ENCODE results near the gene ACSS1. TPM values are rescaled to one million over a fixed set of nuclear protein-coding genes. Genes with fewer than 3 reads are reported as not detected.

ACSS1 gene
- total RNA-seq, 2 experiments from 2014 or later = 8.5 to 10.7 TPM

- Mint-ChIP-seq H3K4me3 (no peak overlapping the region), H3K9me3 (ENCODE audit: low read depth) (no peaks in the 10 kb centered on the region), H3K4me1 (no peaks in the 10 kb centered on the region), H3K27me3 (peaks cover 19% of the 10 kb centered on the region), H3K36me3 (ENCODE audit: low read depth) (no peaks in the 10 kb centered on the region), H3K27ac (no peak overlapping the region)
- intact Hi-C loops (cut with DNase I, micrococcal nuclease) = loop anchor here (1.0 kb wide), 2 partner anchors 70 to 114 kb away; no protein-coding TSS in a partner anchor
- CTCF ChIA-PET = interaction anchor here (0.6 to 8.3 kb wide), 10 partner anchors 9 to 172 kb away, joined by 3 to 96 read pairs (median 3); no protein-coding TSS in a partner anchor
- ATAC-seq (peak; percentile 79), DNase-seq (peak; percentile 75)
- POLR2A ChIA-PET = interaction anchor here (0.5 kb wide), 1 partner anchor 75 kb away, joined by 3 read pairs; no protein-coding TSS in a partner anchor
Observed at GRCh38 chr20:25065625-25066338, 7.8 kb upstream of the ACSS1 start.

DNA sequence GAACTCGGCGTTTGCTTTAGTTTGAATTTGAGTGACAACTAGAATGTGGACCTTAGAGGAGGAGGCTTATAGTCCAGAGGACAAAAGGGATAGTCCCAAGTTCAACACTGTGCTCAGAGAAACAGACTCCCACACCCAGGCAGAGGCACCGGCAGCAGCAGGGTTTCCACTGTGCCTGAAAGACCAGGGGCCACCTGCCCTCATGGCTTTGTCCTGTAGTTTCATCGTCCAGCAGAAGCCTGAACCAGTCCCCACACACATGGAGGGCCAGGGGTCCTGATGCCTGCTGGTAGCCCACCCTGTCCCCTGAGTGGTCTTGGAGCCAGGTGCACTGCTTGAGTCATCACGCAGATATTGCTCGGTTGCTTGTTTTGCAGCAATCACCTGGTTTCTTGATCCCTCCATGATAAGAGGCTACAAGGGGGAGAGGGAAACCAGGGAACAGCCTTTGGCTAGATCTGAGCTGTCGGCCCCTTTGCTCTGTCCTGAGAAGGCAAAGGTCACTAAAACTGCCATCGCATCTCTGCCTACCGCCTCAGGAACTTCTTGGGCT lies 7.2 kb upstream of the ACSS1 start:
- H3K27ac Mint-ChIP-seq = no peak overlapping the region
- CTCF ChIA-PET = interaction anchor here (0.6 to 8.3 kb wide), 11 partner anchors 8 to 172 kb away, joined by 3 to 96 read pairs (median 3); no protein-coding TSS in a partner anchor
- peaks cover 16% of the 10 kb centered on the region for H3K27me3 Mint-ChIP-seq
- intact Hi-C loops (cut with DNase I, micrococcal nuclease) = loop anchor here (1.0 kb wide), 2 partner anchors 70 to 114 kb away; no protein-coding TSS in a partner anchor
- H3K36me3 Mint-ChIP-seq (ENCODE audit: low read depth) = no peaks in the 10 kb centered on the region
- no peak for ATAC-seq
- POLR2A ChIA-PET = interaction anchor here (0.5 kb wide), 1 partner anchor 75 kb away, joined by 3 read pairs; no protein-coding TSS in a partner anchor
- no peak for DNase-seq
- H3K4me1 Mint-ChIP-seq = no peaks in the 10 kb centered on the region
- H3K4me3 Mint-ChIP-seq = no peak overlapping the region
- no peaks in the 10 kb centered on the region for H3K9me3 Mint-ChIP-seq (ENCODE audit: low read depth)

DNA sequence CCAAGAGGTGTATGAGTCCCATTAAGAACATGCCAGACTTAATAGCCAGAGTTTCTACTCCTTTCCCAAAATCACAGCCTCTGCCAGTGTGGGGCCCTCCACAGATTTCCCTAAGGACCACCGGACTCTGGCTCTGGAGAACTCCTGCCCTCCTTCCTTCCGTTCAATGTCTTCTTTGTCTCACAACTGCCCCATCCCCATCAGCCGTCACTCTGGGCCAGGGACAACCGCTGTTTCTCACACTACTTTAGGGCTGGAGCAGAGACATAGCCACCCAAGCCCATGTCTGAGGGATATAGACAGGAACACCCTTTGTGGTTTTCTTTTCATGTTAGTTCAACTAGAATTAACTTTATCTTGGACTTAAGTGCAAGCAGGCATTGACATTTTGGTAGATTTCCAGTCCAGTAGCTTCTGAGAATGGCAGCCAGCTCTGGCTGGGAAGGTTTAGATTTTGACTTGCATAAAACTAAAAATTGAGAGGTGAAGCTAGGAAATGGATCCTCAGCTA lies 6.7 kb upstream of the ACSS1 start:
- no peaks in the 10 kb centered on the region for H3K36me3 Mint-ChIP-seq (ENCODE audit: low read depth)
- DNase-seq = no peak
- POLR2A ChIA-PET = no interaction called here
- peaks cover 11% of the 10 kb centered on the region for H3K27me3 Mint-ChIP-seq
- no peak for ATAC-seq
- H3K4me1 Mint-ChIP-seq = no peaks in the 10 kb centered on the region
- no peak overlapping the region for H3K4me3 Mint-ChIP-seq
- CTCF ChIA-PET = interaction anchor here (0.7 to 8.3 kb wide), 8 partner anchors 9 to 186 kb away, joined by 3 to 96 read pairs (median 3); no protein-coding TSS in a partner anchor
- no peaks in the 10 kb centered on the region for H3K9me3 Mint-ChIP-seq (ENCODE audit: low read depth)
- intact Hi-C loops (cut with DNase I, micrococcal nuclease) = loop anchor here (1.0 kb wide), 2 partner anchors 69 to 115 kb away; no protein-coding TSS in a partner anchor
- no peak overlapping the region for H3K27ac Mint-ChIP-seq

DNA sequence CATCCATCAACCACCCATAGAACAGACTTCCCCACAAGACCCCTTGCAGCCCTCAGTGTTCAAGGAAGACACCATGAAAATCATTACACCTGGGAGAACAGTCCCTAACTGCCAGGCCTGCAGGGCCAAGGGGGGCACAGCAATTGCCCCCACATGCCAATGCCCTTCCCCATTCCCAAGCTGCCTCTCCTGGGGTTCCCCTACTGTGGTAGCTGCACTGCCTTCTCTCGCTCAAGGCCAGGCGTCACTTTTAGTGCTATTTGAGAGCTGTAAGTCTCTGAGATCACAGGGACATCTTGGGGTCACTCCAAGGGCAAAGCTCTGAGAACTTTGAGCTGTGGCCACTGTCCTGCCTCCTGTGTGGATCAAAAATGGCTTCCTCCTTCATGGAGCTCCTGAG lies 6.0 kb upstream of the ACSS1 start:
- intact Hi-C loops (cut with DNase I, micrococcal nuclease) = no loop called here
- DNase-seq (peak; percentile 1), ATAC-seq (no peak)
- ChIA-PET CTCF (interaction anchor here (0.7 to 8.3 kb wide), 9 partner anchors 9 to 186 kb away, joined by 3 to 96 read pairs (median 4); no protein-coding TSS in a partner anchor), POLR2A (no interaction called here)
- no peaks in the 10 kb centered on the region for H3K36me3 Mint-ChIP-seq (ENCODE audit: low read depth)
- H3K4me1 Mint-ChIP-seq = peaks cover 6% of the 10 kb centered on the region
- H3K9me3 Mint-ChIP-seq (ENCODE audit: low read depth) = no peaks in the 10 kb centered on the region
- no peak overlapping the region for H3K4me3 Mint-ChIP-seq
- H3K27me3 Mint-ChIP-seq = peaks cover 5% of the 10 kb centered on the region
- no peak overlapping the region for H3K27ac Mint-ChIP-seq

GRCh38 chr20:25063546-25063945 lies 5.6 kb upstream of the ACSS1 start:
- H3K27ac Mint-ChIP-seq = no peak overlapping the region
- H3K27me3 Mint-ChIP-seq = peaks cover 3% of the 10 kb centered on the region
- ChIA-PET CTCF (interaction anchor here (0.7 to 8.3 kb wide), 7 partner anchors 22 to 187 kb away, joined by 3 to 96 read pairs (median 4); no protein-coding TSS in a partner anchor), POLR2A (no interaction called here)
- ATAC-seq (no peak), DNase-seq (peak; percentile 0)
- intact Hi-C loops (cut with DNase I, micrococcal nuclease) = no loop called here
- H3K9me3 Mint-ChIP-seq (ENCODE audit: low read depth) = no peaks in the 10 kb centered on the region
- no peaks in the 10 kb centered on the region for H3K36me3 Mint-ChIP-seq (ENCODE audit: low read depth)
- no peak overlapping the region for H3K4me3 Mint-ChIP-seq
- peaks cover 10% of the 10 kb centered on the region for H3K4me1 Mint-ChIP-seq

GRCh38 chr20:25062841-25063240 lies 4.9 kb upstream of the ACSS1 start:
- intact Hi-C loops (cut with DNase I, micrococcal nuclease) = no loop called here
- Mint-ChIP-seq H3K4me3 (no peak overlapping the region), H3K36me3 (ENCODE audit: low read depth) (no peaks in the 10 kb centered on the region), H3K27ac (no peak overlapping the region), H3K4me1 (peaks cover 10% of the 10 kb centered on the region), H3K27me3 (no peaks in the 10 kb centered on the region), H3K9me3 (ENCODE audit: low read depth) (no peaks in the 10 kb centered on the region)
- POLR2A ChIA-PET = no interaction called here
- ATAC-seq (no peak), DNase-seq (peak; percentile 2)
- CTCF ChIA-PET = interaction anchor here (0.6 to 8.3 kb wide), 6 partner anchors 23 to 79 kb away, joined by 3 to 96 read pairs (median 5); no protein-coding TSS in a partner anchor

DNA sequence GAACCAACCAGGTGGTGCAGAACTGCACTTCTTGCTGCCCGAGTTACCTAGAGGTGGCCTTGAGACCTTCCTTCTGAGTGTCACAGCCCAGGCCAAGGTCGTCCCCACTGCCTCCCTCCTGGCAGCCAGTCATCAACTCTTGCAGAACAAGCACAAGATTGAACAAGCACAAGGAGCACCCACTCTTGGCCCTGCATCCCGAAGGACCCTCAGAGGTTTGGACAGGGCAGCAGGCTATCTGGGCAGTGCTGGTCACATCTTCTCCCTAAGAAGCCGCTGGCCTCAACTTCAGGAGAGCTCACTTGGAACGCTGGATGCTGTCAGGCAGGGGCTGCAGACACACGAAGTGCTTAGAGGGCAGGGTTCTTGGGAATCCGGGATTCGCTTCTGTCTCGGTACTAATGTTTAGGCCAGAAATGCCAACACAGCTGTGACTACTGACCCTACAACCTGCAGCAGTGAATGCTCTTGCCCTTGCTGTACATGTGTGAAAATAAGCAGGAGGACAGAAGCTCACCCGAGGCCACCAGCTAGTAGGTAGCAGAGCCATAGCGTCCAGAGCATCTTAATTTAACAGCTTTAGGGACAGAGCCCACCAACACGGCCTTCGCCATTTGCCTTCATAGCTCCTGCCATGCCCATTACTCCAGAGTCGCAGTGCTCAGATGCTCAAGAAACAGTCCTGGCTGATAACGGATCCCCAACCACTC lies 4.0 kb upstream of the ACSS1 start:
- DNase-seq = peak; percentile 2
- CTCF ChIA-PET = interaction anchor here (1.6 to 8.3 kb wide), 3 partner anchors 23 to 67 kb away, joined by 6 to 96 read pairs (median 7); no protein-coding TSS in a partner anchor
- intact Hi-C loops (cut with DNase I, micrococcal nuclease) = no loop called here
- Mint-ChIP-seq H3K4me3 (no peak overlapping the region), H3K4me1 (peaks cover 10% of the 10 kb centered on the region), H3K27ac (no peak overlapping the region), H3K36me3 (ENCODE audit: low read depth) (no peaks in the 10 kb centered on the region), H3K27me3 (no peaks in the 10 kb centered on the region), H3K9me3 (ENCODE audit: low read depth) (no peaks in the 10 kb centered on the region)
- ATAC-seq = no peak
- POLR2A ChIA-PET = interaction anchor here (0.8 kb wide), 1 partner anchor 226 kb away, joined by 3 read pairs; no protein-coding TSS in a partner anchor

DNA sequence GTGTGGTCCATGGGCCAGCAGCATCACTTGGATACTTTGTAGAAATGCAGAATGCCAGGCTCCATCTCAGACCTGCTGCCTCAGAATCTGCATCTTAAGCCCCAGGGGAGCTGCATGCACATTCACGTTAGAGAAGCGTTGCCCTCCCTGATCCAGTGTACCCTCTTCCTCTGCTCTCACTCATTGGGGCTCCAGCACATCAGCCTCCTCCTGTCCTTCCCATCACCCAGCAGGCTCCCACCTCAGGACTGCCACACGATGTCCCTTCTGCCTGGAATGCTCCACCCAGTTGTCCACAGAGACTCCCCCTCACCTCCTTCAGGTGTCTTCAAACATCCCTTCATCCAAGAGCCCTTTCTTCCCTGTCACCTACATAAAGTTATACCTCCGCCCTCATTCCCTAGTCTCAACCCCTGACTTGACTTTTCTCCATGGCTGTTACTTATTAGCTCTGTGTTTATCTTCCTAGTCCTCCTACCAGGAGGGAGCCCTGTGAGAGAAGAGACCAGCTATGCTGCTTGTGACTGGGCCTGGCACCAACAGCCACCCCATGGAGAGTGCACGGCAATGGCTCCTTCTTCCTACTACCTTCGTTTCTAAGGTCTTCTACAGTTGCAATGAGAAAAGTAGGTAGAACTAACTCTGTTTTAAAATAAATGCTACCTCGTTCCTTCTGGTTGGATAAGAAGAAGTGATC lies 3.3 kb upstream of the ACSS1 start:
- Mint-ChIP-seq H3K9me3 (ENCODE audit: low read depth) (no peaks in the 10 kb centered on the region), H3K27me3 (no peaks in the 10 kb centered on the region), H3K4me1 (peaks cover 17% of the 10 kb centered on the region), H3K36me3 (ENCODE audit: low read depth) (no peaks in the 10 kb centered on the region), H3K4me3 (no peak overlapping the region), H3K27ac (no peak overlapping the region)
- DNase-seq = peak; percentile 2
- CTCF ChIA-PET = interaction anchor here (0.8 to 8.3 kb wide), 2 partner anchors 9 to 66 kb away, joined by 3 to 96 read pairs; no protein-coding TSS in a partner anchor
- POLR2A ChIA-PET = interaction anchor here (0.5 kb wide), 1 partner anchor 67 kb away, joined by 4 read pairs; no protein-coding TSS in a partner anchor
- intact Hi-C loops (cut with DNase I, micrococcal nuclease) = no loop called here
- ATAC-seq = no peak

DNA sequence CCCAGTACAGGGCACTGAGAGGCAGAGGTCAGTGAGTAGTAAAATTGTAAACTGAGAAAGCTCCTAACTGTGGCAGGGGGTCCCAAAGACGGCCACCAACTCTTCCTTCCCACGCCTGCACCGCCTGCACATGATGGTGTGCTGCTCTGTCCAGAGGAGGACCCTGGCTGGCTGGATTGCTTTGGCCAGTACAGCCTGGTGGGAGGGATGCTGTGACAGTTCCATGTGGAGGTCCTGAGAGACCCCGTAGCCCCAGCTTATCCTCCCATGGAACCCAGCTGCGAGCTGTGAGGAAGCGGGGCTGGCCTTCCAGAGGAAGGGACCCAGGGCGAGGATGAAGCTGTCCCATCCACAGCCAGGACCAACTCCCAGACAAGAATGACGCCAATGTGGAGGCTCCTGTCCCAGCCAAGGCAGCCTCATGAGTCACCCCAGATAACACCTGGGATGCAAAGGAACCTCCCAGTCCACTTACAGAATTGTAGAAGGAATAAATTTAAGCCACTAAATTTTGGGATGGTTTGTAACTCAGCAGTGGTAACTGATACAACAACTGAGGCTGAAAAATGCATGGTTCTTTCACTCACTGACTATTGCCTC lies 2.0 kb upstream of the ACSS1 start:
- POLR2A ChIA-PET = no interaction called here

More for the DNA sequence above, 2.0 kb upstream of the ACSS1 start:
- Mint-ChIP-seq H3K27ac (no peak overlapping the region), H3K4me1 (peaks cover 29% of the 10 kb centered on the region), H3K27me3 (no peaks in the 10 kb centered on the region), H3K9me3 (ENCODE audit: low read depth) (no peaks in the 10 kb centered on the region), H3K4me3 (no peak overlapping the region), H3K36me3 (ENCODE audit: low read depth) (no peaks in the 10 kb centered on the region)
- CTCF ChIA-PET = interaction anchor here (0.9 to 8.3 kb wide), 4 partner anchors 23 to 148 kb away, joined by 3 to 96 read pairs (median 3); no protein-coding TSS in a partner anchor
- no peak for DNase-seq
- no peak for ATAC-seq
- intact Hi-C loops (cut with DNase I, micrococcal nuclease) = loop anchor here in 1 of 2 experiments (2.0 to 10.0 kb wide), 4 partner anchors 252 to 1695 kb away; partner anchors contain the start of genes GINS1, GZF1 and ZNF337
